SK-N-SH treated with all-trans-retinoic acid at 6 μM for 48 hours (cell line): ENCODE measurements around the gene ZNF304.

Source experiments
- ATAC-seq: fragments of 200-7000 bp; cut with Tn5 transposase; 3 replicates; pipeline ENCODE4 v1.9.1; 2020; ENCODE audit warnings: mild to moderate bottlenecking, moderate library complexity
- ARNTL ChIP-seq: fragments of 450-650 bp; formaldehyde crosslinking; IDR thresholded peaks from 2 replicates; pipeline ENCODE4 v1.5.0; 2020; ENCODE audit warnings: low read depth, mild to moderate bottlenecking, moderate library complexity, borderline replicate concordance
- BACH2 ChIP-seq: fragments of 250-450 bp; sonication (Bioruptor Pico); IDR thresholded peaks from 2 replicates; pipeline ENCODE4 v1.9.0; 2021; ENCODE audit warnings: mild to moderate bottlenecking, borderline replicate concordance
- CSDC2 ChIP-seq: fragments of 250-450 bp; sonication (Bioruptor Pico); IDR thresholded peaks from 2 replicates; pipeline ENCODE4 v1.5.0; 2020; ENCODE audit warnings: mild to moderate bottlenecking, moderate library complexity
- CSRNP3 ChIP-seq: fragments of 250-450 bp; sonication (Bioruptor Pico); IDR thresholded peaks from 2 replicates; pipeline ENCODE4 v1.5.1; 2021; ENCODE audit warnings: mild to moderate bottlenecking, moderate library complexity
- ESRRG ChIP-seq: fragments of 250-450 bp; sonication (Bioruptor Pico); IDR thresholded peaks from 2 replicates; pipeline ENCODE4 v1.6.1; 2021; ENCODE audit warnings: mild to moderate bottlenecking
- GLIS3 ChIP-seq: fragments of 250-450 bp; sonication (Bioruptor Pico); IDR thresholded peaks from 2 replicates; pipeline ENCODE4 v1.5.0; 2020; ENCODE audit warnings: mild to moderate bottlenecking, moderate library complexity
- OSR1 ChIP-seq: fragments of 250-450 bp; sonication (Bioruptor Pico); IDR thresholded peaks from 2 replicates; pipeline ENCODE4 v1.8.0; 2022; ENCODE audit warnings: moderate library complexity, mild to moderate bottlenecking, inconsistent platforms
- PPARA ChIP-seq: fragments of 250-450 bp; sonication (Bioruptor Pico); IDR thresholded peaks from 2 replicates; pipeline ENCODE4 v1.5.0; 2020; ENCODE audit warnings: mild to moderate bottlenecking, borderline replicate concordance
- RARB ChIP-seq: fragments of 250-450 bp; sonication (Bioruptor Pico); IDR thresholded peaks from 2 replicates; pipeline ENCODE4 v1.8.0; 2021; ENCODE audit warnings: mild to moderate bottlenecking, moderate library complexity
- SNAI2 ChIP-seq: fragments of 250-450 bp; sonication (Bioruptor Pico); IDR thresholded peaks from 2 replicates; pipeline ENCODE4 v1.5.0; 2020; ENCODE audit warnings: mild to moderate bottlenecking, moderate library complexity
- TCF4 ChIP-seq: fragments of 250-450 bp; sonication (Bioruptor Pico); IDR thresholded peaks from 2 replicates; pipeline ENCODE4 v1.8.0; 2021; ENCODE audit warnings: mild to moderate bottlenecking, moderate library complexity, borderline replicate concordance
- TOX ChIP-seq: fragments of 250-450 bp; sonication (Bioruptor Pico); IDR thresholded peaks from 2 replicates; pipeline ENCODE4 v1.8.0; 2021; ENCODE audit warnings: mild to moderate bottlenecking, moderate library complexity, borderline replicate concordance
- ZC3H10 ChIP-seq: fragments of 250-450 bp; sonication (Bioruptor Pico); IDR thresholded peaks from 2 replicates; pipeline ENCODE4 v1.5.1; 2021; ENCODE audit warnings: mild to moderate bottlenecking, moderate library complexity
- ZFP3 ChIP-seq: fragments of 250-450 bp; sonication (Bioruptor Pico); IDR thresholded peaks from 2 replicates; pipeline ENCODE4 v1.5.0; 2020; ENCODE audit warnings: mild to moderate bottlenecking, moderate library complexity
- ZNF565 ChIP-seq: fragments of 450-650 bp; formaldehyde crosslinking; conservative IDR thresholded peaks from 2 replicates; pipeline ENCODE4 v1.5.0; 2020; ENCODE audit warnings: low read depth, mild to moderate bottlenecking, moderate library complexity
- ZNF70 ChIP-seq: fragments of 450-650 bp; formaldehyde crosslinking; IDR thresholded peaks from 2 replicates; pipeline ENCODE4 v1.5.0; 2020; ENCODE audit warnings: mild to moderate bottlenecking, moderate library complexity
- ZNF8 ChIP-seq: fragments of 450-650 bp; formaldehyde crosslinking; IDR thresholded peaks from 2 replicates; pipeline ENCODE4 v1.5.0; 2020; ENCODE audit warnings: mild to moderate bottlenecking, moderate library complexity
- TF ChIP-seq, protein P1 (sequence below): fragments of 250-450 bp; sonication (Bioruptor Pico); IDR thresholded peaks from 2 replicates; pipeline ENCODE4 v1.8.0; 2020; ENCODE audit warnings: mild to moderate bottlenecking, moderate library complexity, borderline replicate concordance
- TF ChIP-seq, protein P2 (sequence below): fragments of 250-450 bp; sonication (Bioruptor Pico); IDR thresholded peaks from 2 replicates; pipeline ENCODE4 v1.5.1; 2020; ENCODE audit warnings: low read depth, mild to moderate bottlenecking, moderate library complexity

The ZNF304 gene

GRCh38 chr19:57350877-57351805 lies at the start of gene ZNF304:
Gene ZNF304, plus strand, starts transcription at chr19:57351271. Its CDS starts 394 bp downstream, at chr19:57351665.
- TF ChIP-seq ZC3H10 (CRISPR knock-in tag) (no peak), ESRRG (CRISPR knock-in tag) (no peak), TOX (CRISPR knock-in tag) (no peak), TCF4 (CRISPR knock-in tag) (no peak), ZNF8 (no peak), SNAI2 (no peak), CSRNP3 (CRISPR knock-in tag) (no peak), ZFP3 (no peak), ARNTL (CRISPR knock-in tag) (no peak)
- peak; percentile 100 for ATAC-seq

- TF ChIP-seq TOX (CRISPR knock-in tag), result no peak
- TF ChIP-seq BACH2 (CRISPR knock-in tag), result no peak
- no peak for TF ChIP-seq RARB (CRISPR knock-in tag)
- TF ChIP-seq ZNF70 (CRISPR knock-in tag), result no peak
- no peak for TF ChIP-seq ARNTL (CRISPR knock-in tag)
- TF ChIP-seq, protein P1, sequence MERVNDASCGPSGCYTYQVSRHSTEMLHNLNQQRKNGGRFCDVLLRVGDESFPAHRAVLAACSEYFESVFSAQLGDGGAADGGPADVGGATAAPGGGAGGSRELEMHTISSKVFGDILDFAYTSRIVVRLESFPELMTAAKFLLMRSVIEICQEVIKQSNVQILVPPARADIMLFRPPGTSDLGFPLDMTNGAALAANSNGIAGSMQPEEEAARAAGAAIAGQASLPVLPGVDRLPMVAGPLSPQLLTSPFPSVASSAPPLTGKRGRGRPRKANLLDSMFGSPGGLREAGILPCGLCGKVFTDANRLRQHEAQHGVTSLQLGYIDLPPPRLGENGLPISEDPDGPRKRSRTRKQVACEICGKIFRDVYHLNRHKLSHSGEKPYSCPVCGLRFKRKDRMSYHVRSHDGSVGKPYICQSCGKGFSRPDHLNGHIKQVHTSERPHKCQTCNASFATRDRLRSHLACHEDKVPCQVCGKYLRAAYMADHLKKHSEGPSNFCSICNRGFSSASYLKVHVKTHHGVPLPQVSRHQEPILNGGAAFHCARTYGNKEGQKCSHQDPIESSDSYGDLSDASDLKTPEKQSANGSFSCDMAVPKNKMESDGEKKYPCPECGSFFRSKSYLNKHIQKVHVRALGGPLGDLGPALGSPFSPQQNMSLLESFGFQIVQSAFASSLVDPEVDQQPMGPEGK, result no peak
- no peak for TF ChIP-seq OSR1 (CRISPR knock-in tag)
- no peak for TF ChIP-seq GLIS3 (CRISPR knock-in tag)
- ATAC-seq, result peak; percentile 60
Observed at GRCh38 chr19:57302020-57302465, 49.0 kb upstream of the ZNF304 start.

GRCh38 chr19:57302727-57303401 lies 48.2 kb upstream of the ZNF304 start:
- ATAC-seq, result no peak; the same call in 2 of the 3 replicates
- TF ChIP-seq, protein P2, sequence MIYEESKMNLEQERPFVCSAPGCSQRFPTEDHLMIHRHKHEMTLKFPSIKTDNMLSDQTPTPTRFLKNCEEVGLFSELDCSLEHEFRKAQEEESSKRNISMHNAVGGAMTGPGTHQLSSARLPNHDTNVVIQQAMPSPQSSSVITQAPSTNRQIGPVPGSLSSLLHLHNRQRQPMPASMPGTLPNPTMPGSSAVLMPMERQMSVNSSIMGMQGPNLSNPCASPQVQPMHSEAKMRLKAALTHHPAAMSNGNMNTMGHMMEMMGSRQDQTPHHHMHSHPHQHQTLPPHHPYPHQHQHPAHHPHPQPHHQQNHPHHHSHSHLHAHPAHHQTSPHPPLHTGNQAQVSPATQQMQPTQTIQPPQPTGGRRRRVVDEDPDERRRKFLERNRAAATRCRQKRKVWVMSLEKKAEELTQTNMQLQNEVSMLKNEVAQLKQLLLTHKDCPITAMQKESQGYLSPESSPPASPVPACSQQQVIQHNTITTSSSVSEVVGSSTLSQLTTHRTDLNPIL (CRISPR knock-in tag), result no peak
- no peak for TF ChIP-seq BACH2 (CRISPR knock-in tag)
- TF ChIP-seq, all 23 proteins: peak for 0

- TF ChIP-seq, protein P2 (CRISPR knock-in tag), result no peak
- TF ChIP-seq ZNF8 (no peak), CSDC2 (CRISPR knock-in tag) (no peak), ZNF565 (no peak), ZC3H10 (CRISPR knock-in tag) (no peak), TOX (CRISPR knock-in tag) (no peak), RARB (CRISPR knock-in tag) (no peak), ARNTL (CRISPR knock-in tag) (no peak), GLIS3 (CRISPR knock-in tag) (no peak), TCF4 (CRISPR knock-in tag) (no peak), PPARA (CRISPR knock-in tag) (no peak), SNAI2 (no peak), OSR1 (CRISPR knock-in tag) (no peak)
- TF ChIP-seq, protein P1, result no peak
- ATAC-seq, result no peak
Observed at GRCh38 chr19:57305056-57305455, 46.0 kb upstream of the ZNF304 start.
